Fibroblast of peridontal ligament (primary cell): ENCODE data around the gene TTC4.
"Not testable (repeated sequence)": the region's sequence is repeated elsewhere in the genome, so short reads cannot be mapped to it uniquely, and the experiment has no call there.

Experiments
- DNase-seq: peaks from one replicate; pipeline ENCODE4 v3.0.0-alpha.2; 2010; ENCODE audit errors: extremely low read depth

TTC4 gene

GRCh38 chr1:54748094-54748835 lies 32.6 kb downstream of the TTC4 start:
- DNase-seq = no peak

- DNase-seq = no peak
These were observed 34.9 kb downstream of the TTC4 start for GRCh38 chr1:54750596-54750995.

GRCh38 chr1:54751426-54751825 lies 35.8 kb downstream of the TTC4 start:
- DNase-seq = no peak

- no peak for DNase-seq
These were observed 38.4 kb downstream of the TTC4 start for GRCh38 chr1:54754045-54754444.

- no peak for DNase-seq
These were observed 39.0 kb downstream of the TTC4 start for GRCh38 chr1:54754486-54755285.

GRCh38 chr1:54757833-54758232 lies 42.2 kb downstream of the TTC4 start:
- DNase-seq = no peak

GRCh38 chr1:54758678-54759348 lies 43.2 kb downstream of the TTC4 start:
- DNase-seq = no peak

- DNase-seq = no peak
These were observed 48.1 kb downstream of the TTC4 start for GRCh38 chr1:54763816-54764132.

GRCh38 chr1:54764133-54764921 lies 48.7 kb downstream of the TTC4 start, which contains the start of gene PARS2:
Gene PARS2, minus strand, starts transcription at chr1:54764523. Its CDS starts 5,362 bp downstream, at chr1:54759161.
- DNase-seq = peak; percentile 100

- no peak for DNase-seq
These were observed 49.4 kb downstream of the TTC4 start for GRCh38 chr1:54764922-54765561.

GRCh38 chr1:54766726-54767125 lies 51.1 kb downstream of the TTC4 start:
- no peak for DNase-seq

GRCh38 chr1:54767526-54767925 lies 51.9 kb downstream of the TTC4 start:
- DNase-seq = no peak

- DNase-seq = peak; percentile 8
These were observed 52.4 kb downstream of the TTC4 start for GRCh38 chr1:54768093-54768492.

- no peak for DNase-seq
These were observed 57.3 kb downstream of the TTC4 start for GRCh38 chr1:54772951-54773350.

GRCh38 chr1:54774820-54775498 lies 59.3 kb downstream of the TTC4 start:
- DNase-seq = peak; percentile 7

- not testable (repeated sequence) for DNase-seq
These were observed 60.4 kb downstream of the TTC4 start for GRCh38 chr1:54775828-54776721.

GRCh38 chr1:54777011-54777410 lies 61.4 kb downstream of the TTC4 start:
- DNase-seq = no peak

- no peak for DNase-seq
These were observed 61.8 kb downstream of the TTC4 start for GRCh38 chr1:54777431-54777830.

- no peak for DNase-seq
These were observed 65.5 kb downstream of the TTC4 start for GRCh38 chr1:54781023-54781723.
